ENCODE data around the gene ING2.
"Not testable (repeated sequence)": the region's sequence is repeated elsewhere in the genome, so short reads cannot be mapped to it uniquely, and the experiment has no call there.

ING2 gene

GRCh38 chr4:183548306-183548705 lies 43.4 kb downstream of the ING2 start:
- no peak for DNase-seq (ENCODE audit: low read depth in 2 of 2)

- no peak for DNase-seq (ENCODE audit: low read depth in 2 of 2)
Measured at GRCh38 chr4:183550345-183551093, 45.7 kb downstream of the ING2 start.

GRCh38 chr4:183552274-183553146 lies 47.7 kb downstream of the ING2 start:
- DNase-seq (ENCODE audit: low read depth in 2 of 2): no peak

GRCh38 chr4:183553147-183553478 lies 48.3 kb downstream of the ING2 start:
- not testable (repeated sequence) for DNase-seq (ENCODE audit: low read depth in 2 of 2)

GRCh38 chr4:183553601-183554345 lies 48.9 kb downstream of the ING2 start:
- DNase-seq (ENCODE audit: low read depth in 2 of 2): no peak

- DNase-seq (ENCODE audit: low read depth in 2 of 2): no peak
Measured at GRCh38 chr4:183554346-183554686, 49.5 kb downstream of the ING2 start.

GRCh38 chr4:183554878-183555585 lies 50.2 kb downstream of the ING2 start:
- DNase-seq (ENCODE audit: low read depth in 2 of 2): no peak

GRCh38 chr4:183556947-183557346 lies 52.1 kb downstream of the ING2 start:
- no peak for DNase-seq (ENCODE audit: low read depth in 2 of 2)

GRCh38 chr4:183557611-183558010 lies 52.8 kb downstream of the ING2 start:
- DNase-seq (ENCODE audit: low read depth in 2 of 2): no peak

GRCh38 chr4:183558873-183559272 lies 54.0 kb downstream of the ING2 start:
- DNase-seq (ENCODE audit: low read depth in 2 of 2): no peak

- no peak for DNase-seq (ENCODE audit: low read depth in 2 of 2)
Measured at GRCh38 chr4:183561905-183562304, 57.0 kb downstream of the ING2 start.
